K562 (cell line): ENCODE measurements around the gene DPH7. TPM values are rescaled to one million over a fixed set of nuclear protein-coding genes. Genes with fewer than 3 reads are reported as not detected.

Source experiments
- BDP1 ChIP-seq: IDR thresholded peaks from 3 replicates; pipeline ENCODE4 v1.6.1; 2011; ENCODE audit not compliant: insufficient read length, insufficient read depth
- CHCHD3 ChIP-seq: fragments of 250-450 bp; sonication (Bioruptor Pico); IDR thresholded peaks from 2 replicates; pipeline ENCODE4 v2.1.2; 2022; ENCODE audit warnings: mild to moderate bottlenecking
- CREB1 ChIP-seq, 2 experiments: sonication (generic) in 1 of 2; formaldehyde crosslinking in 1 of 2; IDR thresholded peaks; 2 replicates each; pipeline versions ENCODE4 v1.6.1 to v1.8.0; 2012 to 2022; ENCODE audit warnings: inconsistent platforms in 1 of 2, mild to moderate bottlenecking in 1 of 2, missing genetic modification reagents in 1 of 2, moderate library complexity in 1 of 2
- ESRRA ChIP-seq: fragments of 450-650 bp; IDR thresholded peaks from 2 replicates; pipeline ENCODE4 v1.6.1; 2014; ENCODE audit warnings: low read depth, mild to moderate bottlenecking, moderate library complexity, borderline replicate concordance
- GTF2F1 ChIP-seq: IDR thresholded peaks from 2 replicates; pipeline ENCODE4 v1.6.1; 2011; ENCODE audit warnings: low read depth, low read length, improper control_type of control experiment
- MCM3 ChIP-seq: fragments of 450-650 bp; IDR thresholded peaks from 2 replicates; pipeline ENCODE4 v1.6.1; 2016
- NFIC ChIP-seq: fragments of 450-650 bp; IDR thresholded peaks from 2 replicates; pipeline ENCODE4 v1.6.1; 2017; ENCODE audit warnings: mild to moderate bottlenecking, inconsistent platforms
- RB1 ChIP-seq: fragments of 450-650 bp; IDR thresholded peaks from 2 replicates; pipeline ENCODE4 v1.6.1; 2017; ENCODE audit warnings: low read depth, mild to moderate bottlenecking
- SP1 ChIP-seq: sonication (generic); formaldehyde crosslinking; IDR thresholded peaks from 2 replicates; pipeline ENCODE4 v1.8.1; 2022; ENCODE audit warnings: mild to moderate bottlenecking, missing genetic modification reagents
- SP2 ChIP-seq: IDR thresholded peaks from 2 replicates; pipeline ENCODE4 v1.6.1; 2011; ENCODE audit warnings: mild to moderate bottlenecking, low read depth, low read length, moderate library complexity; ENCODE audit not compliant: poor library complexity, severe bottlenecking; ENCODE audit errors: extremely low read depth
- STAT5B ChIP-seq: fragments of 250-450 bp; sonication (Bioruptor Pico); IDR thresholded peaks from 2 replicates; pipeline ENCODE4 v1.8.0; 2021; ENCODE audit warnings: mild to moderate bottlenecking, inconsistent platforms
- TGIF2 ChIP-seq: sonication (generic); formaldehyde crosslinking; IDR thresholded peaks from 2 replicates; pipeline ENCODE4 v1.8.1; 2022; ENCODE audit warnings: mild to moderate bottlenecking, missing genetic modification reagents, moderate library complexity
- ZNF696 ChIP-seq: fragments of 250-450 bp; sonication (Bioruptor Pico); conservative IDR thresholded peaks from 2 replicates; pipeline ENCODE4 v1.4.0; 2020; ENCODE audit warnings: mild to moderate bottlenecking, moderate library complexity
- ZNF764 ChIP-seq: fragments of 250-450 bp; sonication (Bioruptor Pico); IDR thresholded peaks from 2 replicates; pipeline ENCODE4 v1.4.0; 2020; ENCODE audit warnings: low read depth, mild to moderate bottlenecking, moderate library complexity
- polyA plus RNA-seq, 8 experiments: library from polyadenylated mRNA; depleted of rRNA in 4 of 8; stranded (reverse) in 5 of 8; unstranded in 3 of 8; fragments of >200 nt; fragmentation: Nextera tagmentation in 2 of 8; fragmentation: Illumina TruSeq in 1 of 8; extraction: Ambion mirVana in 2 of 8; extraction: Trizol in 1 of 8; gene quantifications; 2 replicates each; pipeline versions ENCODE4 v1.2.1 to v1.2.3, GENCODE V29; 2011 to 2014; ENCODE audit warnings: inconsistent platforms in 1 of 8, missing spikeins in 1 of 8
- total RNA-seq, 7 experiments: library from RNA; depleted of rRNA in 6 of 7; stranded (reverse); fragments of >200 nt in 6 of 7; fragmentation: Illumina TruSeq in 2 of 7; extraction: Trizol in 2 of 7; gene quantifications; 2 replicates each; pipeline versions ENCODE4 v1.2.1 to v1.2.3, GENCODE V29; 2011 to 2021; ENCODE audit warnings: low replicate concordance in 1 of 7
- TF ChIP-seq, protein P1 (sequence below): IDR thresholded peaks from 2 replicates; pipeline ENCODE4 v1.6.1; 2011; ENCODE audit not compliant: insufficient read length; ENCODE audit errors: extremely low read depth
- TF ChIP-seq, protein P2 (sequence below), 2 experiments: IDR thresholded peaks; 2 replicates each; pipeline ENCODE4 v1.6.1; 2012; ENCODE audit warnings: improper control_type of control experiment in 2 of 2, low read depth in 2 of 2, low read length in 2 of 2, borderline replicate concordance in 1 of 2
- TF ChIP-seq, protein P3 (sequence below): sonication (generic); formaldehyde crosslinking; IDR thresholded peaks from 2 replicates; pipeline ENCODE4 v1.8.0; 2022; ENCODE audit warnings: mild to moderate bottlenecking, missing genetic modification reagents, borderline replicate concordance
- TF ChIP-seq, protein P4 (sequence below): fragments of 250-450 bp; sonication (Bioruptor Pico); IDR thresholded peaks from 2 replicates; pipeline ENCODE4 v1.4.0; 2020; ENCODE audit warnings: borderline replicate concordance
- TF ChIP-seq, protein P5 (sequence below): fragments of 200-800 bp; sonication (Bioruptor generic); IDR thresholded peaks from 2 replicates; pipeline ENCODE4 v1.6.1; 2017; ENCODE audit warnings: missing genetic modification characterization, missing compliant biosample characterization

DPH7 gene
- total and polyA plus RNA-seq, 9 of the 15 experiments (the other 6 are each of a cell fraction or from before 2014, with no cell fraction given), result 13.9 to 68.6 (median 41.3) TPM

DNA sequence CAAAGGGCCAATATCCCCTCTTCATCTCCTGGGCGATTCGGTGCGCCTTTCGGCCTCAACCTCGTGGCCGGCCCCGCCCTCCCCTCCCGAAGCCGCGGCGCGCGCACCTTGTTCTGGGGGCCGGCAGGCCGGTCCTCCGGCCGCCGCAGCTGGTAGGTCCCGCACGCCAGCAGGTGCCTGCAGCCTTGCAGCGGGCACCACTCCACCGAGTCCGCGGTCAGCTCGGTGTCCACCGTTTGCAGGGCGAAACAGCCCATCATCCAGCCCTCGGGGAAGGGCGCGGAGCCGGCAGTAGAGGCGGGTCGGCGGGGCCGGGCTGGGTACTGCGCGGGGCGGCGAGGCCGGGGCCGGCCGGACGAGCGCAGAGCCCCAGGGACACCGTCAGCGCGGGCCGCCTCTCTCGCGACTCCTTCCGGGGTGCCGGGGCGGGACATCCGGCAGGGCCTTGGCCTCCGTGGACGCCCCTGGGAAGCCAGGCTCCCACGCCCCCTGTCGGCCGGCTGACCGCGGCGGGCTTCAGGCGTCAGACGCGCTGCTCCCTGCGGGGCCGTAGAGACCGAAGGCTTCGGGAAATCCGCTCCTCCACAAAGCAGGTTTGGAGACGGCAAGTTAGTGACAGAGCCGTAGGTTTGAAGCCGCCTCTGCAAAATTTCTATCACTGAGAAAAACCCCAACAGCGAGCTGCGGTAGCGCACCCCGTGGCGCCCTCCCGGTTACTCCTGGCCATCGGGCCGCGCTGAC, at the start of gene DPH7 (continued):
- TF ChIP-seq MCM3 (no peak), RB1 (peak; percentile 98), ESRRA (peak; percentile 79), NFIC (peak; percentile 25; the same call in 1 of the 2 replicates), GTF2F1 (peak; percentile 50; the same call in 1 of the 2 replicates), SP1 (CRISPR knock-in tag) (peak; percentile 81; the same call in 1 of the 2 replicates), CHCHD3 (CRISPR knock-in tag) (no peak), TGIF2 (no peak), STAT5B (CRISPR knock-in tag) (no peak), BDP1 (no peak), ZNF764 (CRISPR knock-in tag) (no peak), ZNF696 (CRISPR knock-in tag) (no peak), SP2 (peak; percentile 94), CREB1 (IDR thresholded peaks at IDR 0.05) (peak; percentile 57; the same call in 1 of the 2 replicates), CREB1 (CRISPR knock-in tag; IDR thresholded peaks at IDR 0.05) (peak; percentile 81; the same call in 1 of the 2 replicates)
- TF ChIP-seq, protein P1, sequence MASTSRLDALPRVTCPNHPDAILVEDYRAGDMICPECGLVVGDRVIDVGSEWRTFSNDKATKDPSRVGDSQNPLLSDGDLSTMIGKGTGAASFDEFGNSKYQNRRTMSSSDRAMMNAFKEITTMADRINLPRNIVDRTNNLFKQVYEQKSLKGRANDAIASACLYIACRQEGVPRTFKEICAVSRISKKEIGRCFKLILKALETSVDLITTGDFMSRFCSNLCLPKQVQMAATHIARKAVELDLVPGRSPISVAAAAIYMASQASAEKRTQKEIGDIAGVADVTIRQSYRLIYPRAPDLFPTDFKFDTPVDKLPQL, result no peak
- TF ChIP-seq, protein P2, sequence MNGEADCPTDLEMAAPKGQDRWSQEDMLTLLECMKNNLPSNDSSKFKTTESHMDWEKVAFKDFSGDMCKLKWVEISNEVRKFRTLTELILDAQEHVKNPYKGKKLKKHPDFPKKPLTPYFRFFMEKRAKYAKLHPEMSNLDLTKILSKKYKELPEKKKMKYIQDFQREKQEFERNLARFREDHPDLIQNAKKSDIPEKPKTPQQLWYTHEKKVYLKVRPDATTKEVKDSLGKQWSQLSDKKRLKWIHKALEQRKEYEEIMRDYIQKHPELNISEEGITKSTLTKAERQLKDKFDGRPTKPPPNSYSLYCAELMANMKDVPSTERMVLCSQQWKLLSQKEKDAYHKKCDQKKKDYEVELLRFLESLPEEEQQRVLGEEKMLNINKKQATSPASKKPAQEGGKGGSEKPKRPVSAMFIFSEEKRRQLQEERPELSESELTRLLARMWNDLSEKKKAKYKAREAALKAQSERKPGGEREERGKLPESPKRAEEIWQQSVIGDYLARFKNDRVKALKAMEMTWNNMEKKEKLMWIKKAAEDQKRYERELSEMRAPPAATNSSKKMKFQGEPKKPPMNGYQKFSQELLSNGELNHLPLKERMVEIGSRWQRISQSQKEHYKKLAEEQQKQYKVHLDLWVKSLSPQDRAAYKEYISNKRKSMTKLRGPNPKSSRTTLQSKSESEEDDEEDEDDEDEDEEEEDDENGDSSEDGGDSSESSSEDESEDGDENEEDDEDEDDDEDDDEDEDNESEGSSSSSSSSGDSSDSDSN (IDR thresholded peaks at IDR 0.05; ENCODE audit: borderline replicate concordance in 1 of 2, low read depth in 2 of 2, low read length in 2 of 2), result peak; percentile 86 to 95; a peak in 3 of 4 replicates
- TF ChIP-seq, protein P3, sequence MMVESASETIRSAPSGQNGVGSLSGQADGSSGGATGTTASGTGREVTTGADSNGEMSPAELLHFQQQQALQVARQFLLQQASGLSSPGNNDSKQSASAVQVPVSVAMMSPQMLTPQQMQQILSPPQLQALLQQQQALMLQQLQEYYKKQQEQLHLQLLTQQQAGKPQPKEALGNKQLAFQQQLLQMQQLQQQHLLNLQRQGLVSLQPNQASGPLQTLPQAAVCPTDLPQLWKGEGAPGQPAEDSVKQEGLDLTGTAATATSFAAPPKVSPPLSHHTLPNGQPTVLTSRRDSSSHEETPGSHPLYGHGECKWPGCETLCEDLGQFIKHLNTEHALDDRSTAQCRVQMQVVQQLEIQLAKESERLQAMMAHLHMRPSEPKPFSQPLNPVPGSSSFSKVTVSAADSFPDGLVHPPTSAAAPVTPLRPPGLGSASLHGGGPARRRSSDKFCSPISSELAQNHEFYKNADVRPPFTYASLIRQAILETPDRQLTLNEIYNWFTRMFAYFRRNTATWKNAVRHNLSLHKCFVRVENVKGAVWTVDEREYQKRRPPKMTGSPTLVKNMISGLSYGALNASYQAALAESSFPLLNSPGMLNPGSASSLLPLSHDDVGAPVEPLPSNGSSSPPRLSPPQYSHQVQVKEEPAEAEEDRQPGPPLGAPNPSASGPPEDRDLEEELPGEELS (CRISPR knock-in tag), result 0 out of 2 replicates have a peak, but pooled peaks have one; percentile 70
- TF ChIP-seq, protein P4, sequence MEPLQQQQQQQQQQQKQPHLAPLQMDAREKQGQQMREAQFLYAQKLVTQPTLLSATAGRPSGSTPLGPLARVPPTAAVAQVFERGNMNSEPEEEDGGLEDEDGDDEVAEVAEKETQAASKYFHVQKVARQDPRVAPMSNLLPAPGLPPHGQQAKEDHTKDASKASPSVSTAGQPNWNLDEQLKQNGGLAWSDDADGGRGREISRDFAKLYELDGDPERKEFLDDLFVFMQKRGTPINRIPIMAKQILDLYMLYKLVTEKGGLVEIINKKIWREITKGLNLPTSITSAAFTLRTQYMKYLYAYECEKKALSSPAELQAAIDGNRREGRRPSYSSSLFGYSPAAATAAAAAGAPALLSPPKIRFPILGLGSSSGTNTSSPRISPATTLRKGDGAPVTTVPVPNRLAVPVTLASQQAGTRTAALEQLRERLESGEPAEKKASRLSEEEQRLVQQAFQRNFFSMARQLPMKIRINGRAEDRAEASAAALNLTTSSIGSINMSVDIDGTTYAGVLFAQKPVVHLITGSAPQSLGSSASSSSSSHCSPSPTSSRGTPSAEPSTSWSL (CRISPR knock-in tag), result no peak; the same call in 1 of the 2 replicates
- TF ChIP-seq, protein P5, sequence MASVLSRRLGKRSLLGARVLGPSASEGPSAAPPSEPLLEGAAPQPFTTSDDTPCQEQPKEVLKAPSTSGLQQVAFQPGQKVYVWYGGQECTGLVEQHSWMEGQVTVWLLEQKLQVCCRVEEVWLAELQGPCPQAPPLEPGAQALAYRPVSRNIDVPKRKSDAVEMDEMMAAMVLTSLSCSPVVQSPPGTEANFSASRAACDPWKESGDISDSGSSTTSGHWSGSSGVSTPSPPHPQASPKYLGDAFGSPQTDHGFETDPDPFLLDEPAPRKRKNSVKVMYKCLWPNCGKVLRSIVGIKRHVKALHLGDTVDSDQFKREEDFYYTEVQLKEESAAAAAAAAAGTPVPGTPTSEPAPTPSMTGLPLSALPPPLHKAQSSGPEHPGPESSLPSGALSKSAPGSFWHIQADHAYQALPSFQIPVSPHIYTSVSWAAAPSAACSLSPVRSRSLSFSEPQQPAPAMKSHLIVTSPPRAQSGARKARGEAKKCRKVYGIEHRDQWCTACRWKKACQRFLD, result peak; percentile 63; the same call in 1 of the 2 replicates
